ENCODE data around the gene OR8A1.

Gene OR8A1

GRCh38 chr11:124569697-124570096 lies at the start of gene OR8A1:
OR8A1 (plus strand) TSS chr11:124569997; CDS start chr11:124570120, 123 bp downstream.
- Histone ChIP-seq H3K4me3 (no peak within 1 kb of the TSS), H3K27ac (no peak within 1 kb of the TSS)

- no peak overlapping the region for H3K27ac ChIP-seq
- H3K4me3 ChIP-seq = no peak overlapping the region
Measured at GRCh38 chr11:124520550-124520854, 49.3 kb upstream of the OR8A1 start.

GRCh38 chr11:124533626-124534025 lies 36.2 kb upstream of the OR8A1 start:
- H3K27ac ChIP-seq = no peak overlapping the region
- H3K4me3 ChIP-seq = no peak overlapping the region

- no peak overlapping the region for H3K27ac ChIP-seq
- no peak overlapping the region for H3K4me3 ChIP-seq
Measured at GRCh38 chr11:124534051-124534450, 35.7 kb upstream of the OR8A1 start.

GRCh38 chr11:124535552-124536232 lies 34.1 kb upstream of the OR8A1 start:
- no peak overlapping the region for H3K27ac ChIP-seq

GRCh38 chr11:124536520-124536919 lies 33.3 kb upstream of the OR8A1 start:
- Histone ChIP-seq H3K27ac (no peak overlapping the region), H3K4me3 (no peak overlapping the region)

More at GRCh38 chr11:124535552-124536232, 34.1 kb upstream of the OR8A1 start:
- no peak overlapping the region for H3K4me3 ChIP-seq

GRCh38 chr11:124538019-124538418 lies 31.8 kb upstream of the OR8A1 start:
- H3K27ac ChIP-seq = no peak overlapping the region
- no peak overlapping the region for H3K4me3 ChIP-seq

GRCh38 chr11:124541204-124541603 lies 28.6 kb upstream of the OR8A1 start:
- Histone ChIP-seq H3K4me3 (no peak overlapping the region), H3K27ac (no peak overlapping the region)

GRCh38 chr11:124543145-124543544 lies 26.7 kb upstream of the OR8A1 start:
- no peak overlapping the region for H3K27ac ChIP-seq
- H3K4me3 ChIP-seq = no peak overlapping the region

GRCh38 chr11:124543554-124543953 lies 26.2 kb upstream of the OR8A1 start, which contains the start of gene OR8B12:
OR8B12 (minus strand) TSS chr11:124543654; CDS start chr11:124543654, 0 bp downstream.
- Histone ChIP-seq H3K27ac (no peak within 1 kb of the TSS), H3K4me3 (no peak within 1 kb of the TSS)

- Histone ChIP-seq H3K4me3 (no peak overlapping the region), H3K27ac (no peak overlapping the region)
Measured at GRCh38 chr11:124551189-124551588, 18.6 kb upstream of the OR8A1 start.

- Histone ChIP-seq H3K27ac (no peak overlapping the region), H3K4me3 (no peak overlapping the region)
Measured at GRCh38 chr11:124551987-124552386, 17.8 kb upstream of the OR8A1 start.

GRCh38 chr11:124556828-124557227 lies 13.0 kb upstream of the OR8A1 start:
- Histone ChIP-seq H3K4me3 (no peak overlapping the region), H3K27ac (no peak overlapping the region)

GRCh38 chr11:124570160-124570559 lies 363 bp downstream of the OR8A1 start:
- Histone ChIP-seq H3K4me3 (no peak overlapping the region), H3K27ac (no peak overlapping the region)

- Histone ChIP-seq H3K4me3 (no peak overlapping the region), H3K27ac (no peak overlapping the region)
Measured at GRCh38 chr11:124577716-124578427, 8.1 kb downstream of the OR8A1 start.

GRCh38 chr11:124578761-124579160 lies 9.0 kb downstream of the OR8A1 start:
- H3K4me3 ChIP-seq = no peak overlapping the region
- H3K27ac ChIP-seq = no peak overlapping the region

- Histone ChIP-seq H3K4me3 (no peak overlapping the region), H3K27ac (no peak overlapping the region)
Measured at GRCh38 chr11:124581817-124582216, 12.0 kb downstream of the OR8A1 start.

- Histone ChIP-seq H3K27ac (no peak overlapping the region), H3K4me3 (no peak overlapping the region)
Measured at GRCh38 chr11:124582565-124582964, 12.8 kb downstream of the OR8A1 start.

GRCh38 chr11:124583781-124584180 lies 14.0 kb downstream of the OR8A1 start:
- Histone ChIP-seq H3K4me3 (no peak overlapping the region), H3K27ac (no peak overlapping the region)

- no peak overlapping the region for H3K4me3 ChIP-seq
- no peak overlapping the region for H3K27ac ChIP-seq
Measured at GRCh38 chr11:124584681-124585372, 15.0 kb downstream of the OR8A1 start.

Measured in skin epidermis (tissue), 12 donors.